HCT116 (cell line): ENCODE results near the gene CTRL. TPM values are rescaled to one million over a fixed set of nuclear protein-coding genes. Genes with fewer than 3 reads are reported as not detected.

ENCODE experiments used
- ATAC-seq: fragments of 200-7000 bp; cut with Tn5 transposase; 2 replicates; pipeline ENCODE4 v1.9.1; 2020; ENCODE audit warnings: mild to moderate bottlenecking, moderate library complexity
- BruUV-seq: library from RNA; stranded (reverse); fragments of 400-500 nt; replicated peaks from 2 replicates; lab custom pipeline; 2021; lab: Mats Ljungman, UMichigan
- CTCF ChIA-PET: fragments of 300-600 bp; sonication (Branson Sonifier 250); formaldehyde crosslinking; loops from one replicate; lab custom pipeline; 2021; ENCODE audit warnings: antibody characterized with exemption; lab: Charles Lee
- POLR2A ChIA-PET: fragments of 300-600, 350-600 bp; sonication (Branson Sonifier 250); formaldehyde crosslinking; loops from one replicate; lab custom pipeline; 2021; ENCODE audit warnings: antibody characterized with exemption; lab: Charles Lee
- RAD21 ChIA-PET, 2 experiments: fragments of 300-600 bp; sonication (Branson Sonifier 250); formaldehyde crosslinking; loops; one replicate each; lab custom pipeline; 2023; ENCODE audit warnings: low total read pairs in 2 of 2; ENCODE audit not compliant: uncharacterized antibody in 2 of 2, unreplicated experiment in 2 of 2, low non-redundant PET in 1 of 2; lab: Charles Lee
- DNase-seq: peaks from one replicate; pipeline ENCODE4 v3.0.0-alpha.2; 2010; ENCODE audit warnings: low read depth, low spot score
- H2AFZ ChIP-seq: fragments of 200-600 bp; shearing (Covaris generic), sonication (generic); 2 replicates; pipeline ENCODE4 v1.6.1; 2017; ENCODE audit warnings: low read depth, mixed run types, mixed read lengths, antibody characterized with exemption, low read length; ENCODE audit not compliant: poor library complexity, severe bottlenecking
- H3K27ac ChIP-seq: 2 replicates; pipeline ENCODE4 v1.5.1; 2012; ENCODE audit warnings: low read depth, low read length
- H3K27me3 ChIP-seq: fragments of 200-600 bp; sonication (generic); 2 replicates; pipeline ENCODE4 v1.6.1; 2016; ENCODE audit warnings: mixed run types, low read length, mixed read lengths; ENCODE audit not compliant: insufficient read depth
- H3K36me3 ChIP-seq, 2 experiments: fragments of 200-500 bp in 1 of 2; fragments of 200-600 bp in 1 of 2; sonication (Bioruptor generic) in 1 of 2; sonication (generic) in 1 of 2; 2 replicates each; pipeline versions ENCODE4 v1.5.1 to v1.6.1; 2014 to 2016; ENCODE audit warnings: low read length in 2 of 2, inconsistent platforms in 1 of 2, mixed read lengths in 1 of 2, mixed run types in 1 of 2; ENCODE audit not compliant: insufficient read depth in 2 of 2, control insufficient read depth in 1 of 2
- H3K4me1 ChIP-seq, 2 experiments: fragments of 200-600 bp in 1 of 2; sonication (generic) in 1 of 2; 2 replicates each; pipeline versions ENCODE4 v1.5.1 to v1.6.1; 2012 to 2017; ENCODE audit warnings: low read length in 2 of 2, inconsistent platforms in 1 of 2, mild to moderate bottlenecking in 1 of 2, mixed read lengths in 1 of 2, mixed run types in 1 of 2, moderate library complexity in 1 of 2; ENCODE audit not compliant: insufficient read depth in 2 of 2, control insufficient read depth in 1 of 2
- H3K4me2 ChIP-seq: fragments of 200-600 bp; sonication (generic); 2 replicates; pipeline ENCODE4 v1.6.1; 2017; ENCODE audit warnings: mixed run types, low read length, mixed read lengths
- H3K4me3 ChIP-seq, 2 experiments: fragments of 200-600 bp in 1 of 2; sonication (generic) in 1 of 2; replicated peaks in 1 of 2; 2 replicates each; pipeline ENCODE4 v1.5.1; 2011 to 2016; ENCODE audit warnings: low read length in 2 of 2, control low read depth in 1 of 2, low read depth in 1 of 2, mild to moderate bottlenecking in 1 of 2, mixed read lengths in 1 of 2, mixed run types in 1 of 2
- H3K79me2 ChIP-seq: fragments of 200-600 bp; sonication (generic); 2 replicates; pipeline ENCODE4 v1.6.1; 2017; ENCODE audit warnings: mild to moderate bottlenecking, mixed run types, low read length, moderate library complexity, mixed read lengths; ENCODE audit not compliant: insufficient read depth
- H3K9ac ChIP-seq: fragments of 200-600 bp; sonication (generic); 2 replicates; pipeline ENCODE4 v1.6.1; 2016; ENCODE audit warnings: low read length, mixed read lengths
- H3K9me2 ChIP-seq: fragments of 200-600 bp; sonication (generic), shearing (Covaris generic); 2 replicates; pipeline ENCODE4 v1.6.1; 2017; ENCODE audit warnings: mixed run types, mild to moderate bottlenecking, moderate library complexity; ENCODE audit not compliant: insufficient read depth
- H3K9me3 ChIP-seq, 2 experiments: fragments of 200-500 bp in 1 of 2; fragments of 200-600 bp in 1 of 2; sonication (Bioruptor generic) in 1 of 2; sonication (generic) in 1 of 2; 2 replicates each; pipeline ENCODE4 v1.6.1; 2014 to 2017; ENCODE audit warnings: low read length in 2 of 2, mixed read lengths in 2 of 2, inconsistent platforms in 1 of 2, low read depth in 1 of 2, mild to moderate bottlenecking in 1 of 2, mixed run types in 1 of 2, moderate library complexity in 1 of 2; ENCODE audit not compliant: control insufficient read depth in 1 of 2, insufficient read depth in 1 of 2
- H4K20me1 ChIP-seq: fragments of 200-600 bp; sonication (generic), shearing (Covaris generic); 2 replicates; pipeline ENCODE4 v1.6.1; 2017; ENCODE audit warnings: mixed run types, mild to moderate bottlenecking, moderate library complexity; ENCODE audit not compliant: insufficient read depth
- CBX3 ChIP-seq: IDR thresholded peaks from 2 replicates; pipeline ENCODE4 v1.6.1; 2012; ENCODE audit warnings: low read depth
- CEBPB ChIP-seq: IDR thresholded peaks from 2 replicates; pipeline ENCODE4 v1.6.1; 2012; ENCODE audit warnings: low read depth
- CTCF ChIP-seq, 3 experiments: fragments of 200-600 bp in 1 of 3; sonication (generic) in 1 of 3; IDR thresholded peaks in 2 of 3; conservative IDR thresholded peaks in 1 of 3; 2 replicates each; pipeline ENCODE4 v1.5.1; 2012 to 2017; ENCODE audit warnings: low read depth in 2 of 3, low read length in 2 of 3, antibody characterized with exemption in 1 of 3, borderline replicate concordance in 1 of 3, control low read depth in 1 of 3, mild to moderate bottlenecking in 1 of 3, mixed read lengths in 1 of 3, mixed run types in 1 of 3, moderate library complexity in 1 of 3; ENCODE audit not compliant: insufficient read depth in 1 of 3
- EGR1 ChIP-seq: IDR thresholded peaks from 2 replicates; pipeline ENCODE4 v1.6.1; 2012; ENCODE audit warnings: low read depth
- EZH2 ChIP-seq: fragments of 200-600 bp; sonication (generic); IDR thresholded peaks from 2 replicates; pipeline ENCODE4 v1.6.1; 2017; ENCODE audit warnings: antibody characterized with exemption, mixed run types
- FOSL1 ChIP-seq: IDR thresholded peaks from 2 replicates; pipeline ENCODE4 v1.6.1; 2012; ENCODE audit warnings: low read depth
- MAX ChIP-seq: IDR thresholded peaks from 2 replicates; pipeline ENCODE4 v1.6.1; 2012
- POLR2AphosphoS5 ChIP-seq: IDR thresholded peaks from 2 replicates; pipeline ENCODE4 v1.6.1; 2011; ENCODE audit warnings: mild to moderate bottlenecking, low read depth, low read length, moderate library complexity
- RAD21 ChIP-seq: IDR thresholded peaks from 2 replicates; pipeline ENCODE4 v1.6.1; 2012; ENCODE audit warnings: low read depth, mild to moderate bottlenecking
- REST ChIP-seq: IDR thresholded peaks from 2 replicates; pipeline ENCODE4 v1.6.1; 2012; ENCODE audit warnings: low read depth
- SIN3A ChIP-seq: IDR thresholded peaks from 2 replicates; pipeline ENCODE4 v1.6.1; 2012; ENCODE audit warnings: low read depth
- SRF ChIP-seq: IDR thresholded peaks from 2 replicates; pipeline ENCODE4 v1.6.1; 2012; ENCODE audit warnings: low read depth
- TCF7L2 ChIP-seq: IDR thresholded peaks from 2 replicates; pipeline ENCODE4 v1.7.0; 2011; ENCODE audit warnings: borderline replicate concordance, inconsistent platforms; ENCODE audit not compliant: insufficient read depth, insufficient read length; ENCODE audit errors: extremely low read depth
- YY1 ChIP-seq: IDR thresholded peaks from 2 replicates; pipeline ENCODE4 v1.6.1; 2011; ENCODE audit warnings: low read length, low read depth, moderate library complexity, mild to moderate bottlenecking; ENCODE audit not compliant: insufficient replicate concordance; ENCODE audit errors: extremely low read depth
- ZBTB33 ChIP-seq: IDR thresholded peaks from 2 replicates; pipeline ENCODE4 v1.6.1; 2011; ENCODE audit warnings: mild to moderate bottlenecking, low read length, moderate library complexity; ENCODE audit not compliant: insufficient replicate concordance; ENCODE audit errors: extremely low read depth
- ZNF274 ChIP-seq: fragments of 200-500 bp; sonication (Bioruptor generic); IDR thresholded peaks from 2 replicates; pipeline ENCODE4 v1.6.1; 2014; ENCODE audit warnings: mild to moderate bottlenecking, low read depth, low read length, inconsistent platforms
- intact Hi-C: fragments of 100-400 bp; cut with micrococcal nuclease; formaldehyde crosslinking; loops from 2 replicates; pipeline ENCODE4 v1.10.0; 2022
- total RNA-seq: library from RNA; stranded (reverse); gene quantifications from one replicate; pipeline ENCODE4 v1.2.1, GENCODE V29; 2021; ENCODE audit not compliant: unreplicated experiment

CTRL gene
- total RNA-seq, 1 experiment from 2014 or later = 3.4 TPM

- Histone ChIP-seq H3K27me3 (no peaks in the 10 kb centered on the region), H3K9me2 (no peaks in the 10 kb centered on the region), H3K27ac (no peak overlapping the region), H4K20me1 (no peaks in the 10 kb centered on the region), H3K79me2 (peaks cover 22% of the 10 kb centered on the region), H3K4me3 (no peak overlapping the region), H2AFZ (no peak overlapping the region), H3K9ac (no peak overlapping the region), H3K9me3 (no peaks in the 10 kb centered on the region), H3K4me2 (no peak overlapping the region), H3K36me3 (no peaks in the 10 kb centered on the region), H3K4me1 (peaks cover 15 to 21% of the 10 kb centered on the region in 2 experiments)
- ChIA-PET POLR2A (no interaction called here), CTCF (no interaction called here), RAD21 (no interaction called here)
- intact Hi-C loops = no loop called here
- no peak for ATAC-seq
- TF ChIP-seq REST (no peak), YY1 (no peak), CEBPB (no peak), POLR2AphosphoS5 (no peak), ZNF274 (no peak), EGR1 (no peak), CTCF (IDR thresholded peaks at IDR 0.05 in 2 of 3, conservative IDR thresholded peaks at IDR 0.05 in 1 of 3; ENCODE audit: borderline replicate concordance in 1 of 3, insufficient read depth in 1 of 3, low read depth in 2 of 3, low read length in 2 of 3) (no peak), EZH2 (no peak), FOSL1 (no peak), RAD21 (no peak), TCF7L2 (no peak), MAX (no peak), ZBTB33 (no peak), SRF (no peak), SIN3A (no peak), CBX3 (no peak)
- no peak for DNase-seq
- no TSS peak for BruUV-seq
Measured at GRCh38 chr16:67971111-67971510, 39.4 kb upstream of the CTRL start.
